Right lobe of liver (tissue), 4 donors: ENCODE measurements around the gene PRSS36.

Experiments used
- CTCF ChIP-seq, 4 donors: fragments of 200-600 bp in 3 of 4; fragments of 450-650 bp in 1 of 4; IDR thresholded peaks; one replicate each; pipeline versions ENCODE4 v1.5.1 to v1.8.0; 2016 to 2022; ENCODE audit warnings: antibody characterized with exemption in 4 of 4, mild to moderate bottlenecking in 2 of 4
- POLR2A ChIP-seq: fragments of 450-650 bp; IDR thresholded peaks from one replicate; pipeline ENCODE4 v1.6.1; 2017; ENCODE audit warnings: antibody characterized with exemption, mild to moderate bottlenecking
- donor health status: DM: no; HTN: no; CAD: no.
- donor health status: DM: no; HTN: no; CAD: no.
- donor health status: DM: no; HTN: yes; CAD: no.

GRCh38 chr16:31183432-31184428, 33.9 kb upstream of the PRSS36 start:
- TF ChIP-seq CTCF (IDR thresholded peaks at IDR 0.05) (no peak), POLR2A (no peak)
